Panc1 (cell line): ENCODE data around the gene TMEM61.

ENCODE experiments used
- POLR2AphosphoS5 ChIP-seq: IDR thresholded peaks from 2 replicates; pipeline ENCODE4 v1.6.1; 2012; ENCODE audit warnings: mild to moderate bottlenecking, low read depth, low read length, moderate library complexity
- SIN3A ChIP-seq: IDR thresholded peaks from 2 replicates; pipeline ENCODE4 v1.6.1; 2012; ENCODE audit warnings: low read depth, mild to moderate bottlenecking, low read length, moderate library complexity, borderline replicate concordance; ENCODE audit not compliant: insufficient read depth
- TCF7L2 ChIP-seq: IDR thresholded peaks from 2 replicates; pipeline ENCODE4 v1.6.1; 2011; ENCODE audit warnings: mild to moderate bottlenecking, low read depth, low read length, inconsistent platforms
- TF ChIP-seq, protein P1 (sequence below), 2 experiments: IDR thresholded peaks; 2 replicates each; pipeline ENCODE4 v1.6.1; 2011 to 2012; ENCODE audit warnings: low read depth in 2 of 2, control low read depth in 1 of 2, low read length in 1 of 2, mild to moderate bottlenecking in 1 of 2, moderate library complexity in 1 of 2; ENCODE audit not compliant: insufficient read depth in 1 of 2
- TF ChIP-seq, protein P2 (sequence below): fragments of 450-650 bp; IDR thresholded peaks from 2 replicates; pipeline ENCODE4 v1.5.1; 2017; ENCODE audit warnings: mild to moderate bottlenecking

- TF ChIP-seq, protein P1, sequence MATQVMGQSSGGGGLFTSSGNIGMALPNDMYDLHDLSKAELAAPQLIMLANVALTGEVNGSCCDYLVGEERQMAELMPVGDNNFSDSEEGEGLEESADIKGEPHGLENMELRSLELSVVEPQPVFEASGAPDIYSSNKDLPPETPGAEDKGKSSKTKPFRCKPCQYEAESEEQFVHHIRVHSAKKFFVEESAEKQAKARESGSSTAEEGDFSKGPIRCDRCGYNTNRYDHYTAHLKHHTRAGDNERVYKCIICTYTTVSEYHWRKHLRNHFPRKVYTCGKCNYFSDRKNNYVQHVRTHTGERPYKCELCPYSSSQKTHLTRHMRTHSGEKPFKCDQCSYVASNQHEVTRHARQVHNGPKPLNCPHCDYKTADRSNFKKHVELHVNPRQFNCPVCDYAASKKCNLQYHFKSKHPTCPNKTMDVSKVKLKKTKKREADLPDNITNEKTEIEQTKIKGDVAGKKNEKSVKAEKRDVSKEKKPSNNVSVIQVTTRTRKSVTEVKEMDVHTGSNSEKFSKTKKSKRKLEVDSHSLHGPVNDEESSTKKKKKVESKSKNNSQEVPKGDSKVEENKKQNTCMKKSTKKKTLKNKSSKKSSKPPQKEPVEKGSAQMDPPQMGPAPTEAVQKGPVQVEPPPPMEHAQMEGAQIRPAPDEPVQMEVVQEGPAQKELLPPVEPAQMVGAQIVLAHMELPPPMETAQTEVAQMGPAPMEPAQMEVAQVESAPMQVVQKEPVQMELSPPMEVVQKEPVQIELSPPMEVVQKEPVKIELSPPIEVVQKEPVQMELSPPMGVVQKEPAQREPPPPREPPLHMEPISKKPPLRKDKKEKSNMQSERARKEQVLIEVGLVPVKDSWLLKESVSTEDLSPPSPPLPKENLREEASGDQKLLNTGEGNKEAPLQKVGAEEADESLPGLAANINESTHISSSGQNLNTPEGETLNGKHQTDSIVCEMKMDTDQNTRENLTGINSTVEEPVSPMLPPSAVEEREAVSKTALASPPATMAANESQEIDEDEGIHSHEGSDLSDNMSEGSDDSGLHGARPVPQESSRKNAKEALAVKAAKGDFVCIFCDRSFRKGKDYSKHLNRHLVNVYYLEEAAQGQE (IDR thresholded peaks at IDR 0.05; ENCODE audit: insufficient read depth in 1 of 2, low read depth in 2 of 2, low read length in 1 of 2) = no peak
- TF ChIP-seq POLR2AphosphoS5 = no peak
- TF ChIP-seq, protein P2, sequence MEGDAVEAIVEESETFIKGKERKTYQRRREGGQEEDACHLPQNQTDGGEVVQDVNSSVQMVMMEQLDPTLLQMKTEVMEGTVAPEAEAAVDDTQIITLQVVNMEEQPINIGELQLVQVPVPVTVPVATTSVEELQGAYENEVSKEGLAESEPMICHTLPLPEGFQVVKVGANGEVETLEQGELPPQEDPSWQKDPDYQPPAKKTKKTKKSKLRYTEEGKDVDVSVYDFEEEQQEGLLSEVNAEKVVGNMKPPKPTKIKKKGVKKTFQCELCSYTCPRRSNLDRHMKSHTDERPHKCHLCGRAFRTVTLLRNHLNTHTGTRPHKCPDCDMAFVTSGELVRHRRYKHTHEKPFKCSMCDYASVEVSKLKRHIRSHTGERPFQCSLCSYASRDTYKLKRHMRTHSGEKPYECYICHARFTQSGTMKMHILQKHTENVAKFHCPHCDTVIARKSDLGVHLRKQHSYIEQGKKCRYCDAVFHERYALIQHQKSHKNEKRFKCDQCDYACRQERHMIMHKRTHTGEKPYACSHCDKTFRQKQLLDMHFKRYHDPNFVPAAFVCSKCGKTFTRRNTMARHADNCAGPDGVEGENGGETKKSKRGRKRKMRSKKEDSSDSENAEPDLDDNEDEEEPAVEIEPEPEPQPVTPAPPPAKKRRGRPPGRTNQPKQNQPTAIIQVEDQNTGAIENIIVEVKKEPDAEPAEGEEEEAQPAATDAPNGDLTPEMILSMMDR = peak; percentile 63
- TF ChIP-seq TCF7L2 = no peak
- TF ChIP-seq SIN3A = no peak
These were observed 35.0 kb upstream of the TMEM61 start for GRCh38 chr1:54945393-54945936.
